Left lung (tissue), 10 donors: Measurements from ENCODE around the gene SLC4A1AP. TPM values are rescaled to one million over a fixed set of nuclear protein-coding genes. Genes with fewer than 3 reads are reported as not detected.

Experiments
- ATAC-seq: fragments of 200-7000 bp; cut with Tn5 transposase; one replicate; pipeline ENCODE4 v1.9.1; 2020; ENCODE audit warnings: moderate library complexity
- DNase-seq, 4 donors: peaks; one replicate each; pipeline ENCODE4 v3.0.0-alpha.2; 2013 to 2020
- H3K27ac ChIP-seq, 2 donors: fragments of 200-600 bp; sonication (generic) in 1 of 2; one replicate each; pipeline versions ENCODE4 v1.5.0 to v1.8.0; 2020 to 2021
- H3K27me3 ChIP-seq, 2 donors: fragments of 200-600 bp; sonication (generic) in 1 of 2; one replicate each; pipeline versions ENCODE4 v1.5.0 to v1.8.0; 2020 to 2021
- H3K36me3 ChIP-seq, 2 donors: fragments of 200-600 bp; sonication (generic) in 1 of 2; one replicate each; pipeline versions ENCODE4 v1.5.0 to v1.8.0; 2020 to 2021
- H3K4me1 ChIP-seq, 2 donors: fragments of 200-600 bp; one replicate each; pipeline ENCODE4 v1.8.0; 2021
- H3K4me3 ChIP-seq, 2 donors: fragments of 200-600 bp; sonication (generic) in 1 of 2; one replicate each; pipeline versions ENCODE4 v1.5.0 to v1.8.0; 2020 to 2021; ENCODE audit warnings: mild to moderate bottlenecking in 1 of 2
- H3K9me3 ChIP-seq, 2 donors: fragments of 200-600 bp; sonication (generic) in 1 of 2; one replicate each; pipeline versions ENCODE4 v1.5.0 to v1.8.0; 2020 to 2021
- intact Hi-C, 2 donors: fragments of 100-400 bp; cut with DNase I; formaldehyde crosslinking; loops; one replicate each; pipeline versions ENCODE4 v1.11.2 to v1.14.2; 2022
- polyA plus RNA-seq, 6 donors: library from polyadenylated mRNA; unstranded; fragments of 120-200 nt; gene quantifications; one replicate each; pipeline ENCODE4 v1.2.1, GENCODE V29; 2013; ENCODE audit not compliant: insufficient read length in 6 of 6
- total RNA-seq, 2 donors: library from RNA; stranded (reverse); fragmentation: NEBNext Ultra II Directional; extraction: Animal tissue kit (Norgen Biotek cat#: 25700); gene quantifications; one replicate each; pipeline ENCODE4 v1.2.1, GENCODE V29; 2021
- TF ChIP-seq, protein P1 (sequence below), 2 donors: fragments of 200-600 bp; sonication (generic) in 1 of 2; IDR thresholded peaks; one replicate each; pipeline versions ENCODE4 v1.5.0 to v1.8.0; 2021; ENCODE audit warnings: antibody characterized with exemption in 2 of 2
- donor health status: DM: no; HTN: yes; CAD: no.
- donor health status: DM: no; HTN: no; CAD: no.

The SLC4A1AP gene
- total and polyA plus RNA-seq, 8 donors, result 18.5 to 40.1 (median 32.7) TPM

DNA sequence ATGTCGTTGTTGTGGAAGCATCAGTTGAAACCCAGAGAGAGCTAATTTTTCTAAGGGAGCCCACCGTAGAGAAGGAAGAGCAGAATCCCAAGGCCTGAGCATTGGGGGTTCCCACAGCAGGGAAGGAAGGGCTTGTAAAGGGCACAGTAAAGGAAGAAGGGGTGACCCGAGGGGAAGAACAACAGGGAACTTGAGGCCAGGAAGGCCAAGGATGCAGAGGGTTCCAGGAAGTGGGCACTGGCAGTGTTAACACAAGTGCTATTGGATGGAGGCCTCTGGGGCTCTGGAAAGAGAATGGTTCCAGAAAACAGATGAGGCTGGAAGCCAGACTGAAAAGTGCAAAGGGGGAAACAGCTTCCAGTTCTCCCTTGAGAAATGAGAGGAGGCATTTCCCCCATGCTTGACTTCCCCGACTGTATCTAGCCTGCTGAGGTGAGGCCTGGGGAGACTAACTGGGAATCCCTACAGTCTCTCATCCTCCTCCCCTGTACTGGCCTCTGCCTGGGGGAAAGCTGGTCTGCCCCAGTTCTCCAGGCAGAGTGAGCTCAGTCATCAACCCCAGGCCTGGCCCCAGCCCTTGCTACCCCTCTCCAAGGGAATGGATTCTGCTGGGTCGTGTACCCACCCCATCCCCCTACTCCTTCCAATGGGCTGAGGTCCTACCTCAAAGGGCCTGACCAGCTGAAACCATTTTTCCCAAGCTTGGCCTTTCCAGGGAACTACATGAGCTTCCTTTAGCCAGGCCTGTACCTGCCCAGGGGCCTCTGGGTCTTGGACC lies 64.6 kb downstream of the SLC4A1AP start:
- ATAC-seq (no peak), DNase-seq (no peak)
- no peaks in the 10 kb centered on the region for H3K36me3 ChIP-seq
- H3K27ac ChIP-seq, result peak overlapping the region; percentile 51 to 71
- H3K4me3 ChIP-seq, result no peak overlapping the region
- no peaks in the 10 kb centered on the region for H3K9me3 ChIP-seq
- intact Hi-C loops, result no loop called here
- TF ChIP-seq, protein P1, sequence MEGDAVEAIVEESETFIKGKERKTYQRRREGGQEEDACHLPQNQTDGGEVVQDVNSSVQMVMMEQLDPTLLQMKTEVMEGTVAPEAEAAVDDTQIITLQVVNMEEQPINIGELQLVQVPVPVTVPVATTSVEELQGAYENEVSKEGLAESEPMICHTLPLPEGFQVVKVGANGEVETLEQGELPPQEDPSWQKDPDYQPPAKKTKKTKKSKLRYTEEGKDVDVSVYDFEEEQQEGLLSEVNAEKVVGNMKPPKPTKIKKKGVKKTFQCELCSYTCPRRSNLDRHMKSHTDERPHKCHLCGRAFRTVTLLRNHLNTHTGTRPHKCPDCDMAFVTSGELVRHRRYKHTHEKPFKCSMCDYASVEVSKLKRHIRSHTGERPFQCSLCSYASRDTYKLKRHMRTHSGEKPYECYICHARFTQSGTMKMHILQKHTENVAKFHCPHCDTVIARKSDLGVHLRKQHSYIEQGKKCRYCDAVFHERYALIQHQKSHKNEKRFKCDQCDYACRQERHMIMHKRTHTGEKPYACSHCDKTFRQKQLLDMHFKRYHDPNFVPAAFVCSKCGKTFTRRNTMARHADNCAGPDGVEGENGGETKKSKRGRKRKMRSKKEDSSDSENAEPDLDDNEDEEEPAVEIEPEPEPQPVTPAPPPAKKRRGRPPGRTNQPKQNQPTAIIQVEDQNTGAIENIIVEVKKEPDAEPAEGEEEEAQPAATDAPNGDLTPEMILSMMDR (IDR thresholded peaks at IDR 0.05), result no peak
- peaks cover 12 to 43% of the 10 kb centered on the region in 2 donors for H3K4me1 ChIP-seq
- H3K27me3 ChIP-seq, result no peaks in the 10 kb centered on the region

DNA sequence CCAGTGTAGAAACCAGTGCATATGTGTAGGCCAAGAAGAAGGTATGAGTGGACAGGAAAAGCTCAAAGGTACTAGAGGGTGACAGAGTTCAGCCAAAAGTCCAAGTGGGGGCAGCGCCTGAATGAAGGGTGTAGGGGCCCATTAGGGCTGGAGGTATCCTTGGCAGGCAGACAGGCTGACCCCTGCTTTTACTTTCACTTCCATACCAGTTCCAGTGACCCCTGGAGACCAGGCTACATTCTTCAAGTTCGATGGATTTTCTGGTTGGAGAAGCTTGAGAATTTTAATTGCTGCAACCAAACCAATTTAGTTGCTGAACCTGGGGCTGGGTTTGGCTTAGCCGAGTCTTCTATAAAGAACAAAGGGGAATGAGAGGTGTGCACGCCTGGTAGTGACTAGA lies 65.5 kb downstream of the SLC4A1AP start:
- Histone ChIP-seq H3K4me1 (peaks cover 7 to 36% of the 10 kb centered on the region in 2 donors), H3K27me3 (no peaks in the 10 kb centered on the region), H3K27ac (peak overlapping the region; percentile 51 to 71), H3K4me3 (no peak overlapping the region), H3K36me3 (no peaks in the 10 kb centered on the region), H3K9me3 (no peaks in the 10 kb centered on the region)
- no peak for DNase-seq
- TF ChIP-seq, protein P1 (IDR thresholded peaks at IDR 0.05), result no peak
- intact Hi-C loops, result no loop called here
- no peak for ATAC-seq

DNA sequence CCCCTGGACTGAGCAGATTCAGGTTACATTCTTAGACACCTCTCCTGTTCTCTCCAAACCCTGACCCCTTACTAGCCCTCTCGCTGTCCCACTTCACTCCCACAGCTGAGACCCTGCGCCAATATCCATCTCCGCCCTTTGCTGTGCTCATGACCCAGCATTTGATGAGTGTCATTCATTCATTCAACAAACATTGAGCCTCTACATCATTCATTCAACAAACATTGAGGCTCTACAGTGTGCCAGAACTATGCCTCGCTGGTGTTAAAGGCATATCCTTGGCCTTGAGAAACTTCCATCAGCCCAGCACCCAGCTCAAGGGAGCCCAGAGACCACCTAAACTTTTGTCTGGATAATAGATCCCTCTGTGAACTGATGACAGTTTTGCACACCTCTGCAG lies 65.9 kb downstream of the SLC4A1AP start:
- Histone ChIP-seq H3K4me1 (peaks cover 4 to 36% of the 10 kb centered on the region in 2 donors), H3K27me3 (no peaks in the 10 kb centered on the region), H3K36me3 (no peaks in the 10 kb centered on the region), H3K4me3 (no peak overlapping the region), H3K27ac (peak overlapping the region; percentile 51 to 71), H3K9me3 (no peaks in the 10 kb centered on the region)
- intact Hi-C loops, result no loop called here
- DNase-seq (no peak), ATAC-seq (no peak)
- TF ChIP-seq, protein P1 (IDR thresholded peaks at IDR 0.05), result no peak

- TF ChIP-seq, protein P1 (IDR thresholded peaks at IDR 0.05), result no peak
- H3K36me3 ChIP-seq, result no peaks in the 10 kb centered on the region
- intact Hi-C loops, result no loop called here
- H3K4me3 ChIP-seq, result no peak overlapping the region
- peak overlapping the region; percentile 44 to 71 for H3K27ac ChIP-seq
- DNase-seq (no peak), ATAC-seq (no peak)
- peaks cover 0 to 36% of the 10 kb centered on the region in 2 donors for H3K4me1 ChIP-seq
- no peaks in the 10 kb centered on the region for H3K27me3 ChIP-seq
- no peaks in the 10 kb centered on the region for H3K9me3 ChIP-seq
Observed at GRCh38 chr2:27730261-27730662, 66.6 kb downstream of the SLC4A1AP start.

GRCh38 chr2:27730980-27731691 lies 67.4 kb downstream of the SLC4A1AP start:
- H3K36me3 ChIP-seq, result no peaks in the 10 kb centered on the region
- no peak overlapping the region for H3K4me3 ChIP-seq
- intact Hi-C loops, result no loop called here
- peak overlapping the region; percentile 48 to 71 for H3K27ac ChIP-seq
- H3K4me1 ChIP-seq, result peaks cover 6 to 42% of the 10 kb centered on the region in 2 donors
- ATAC-seq, result no peak
- no peaks in the 10 kb centered on the region for H3K9me3 ChIP-seq
- no peaks in the 10 kb centered on the region for H3K27me3 ChIP-seq
- no peak for DNase-seq
- TF ChIP-seq, protein P1 (IDR thresholded peaks at IDR 0.05), result no peak
